OCI-LY1 (cell line): ENCODE results near the gene DEPP1.

Source experiments
- EZH2 ChIP-seq: fragments of 200-600 bp; sonication (generic), shearing (Covaris generic); IDR thresholded peaks from 2 replicates; pipeline ENCODE4 v1.8.0; 2017; ENCODE audit warnings: borderline replicate concordance, mixed run types, mild to moderate bottlenecking, antibody characterized with exemption, low read length, moderate library complexity, mixed read lengths
- TF ChIP-seq, protein P1 (sequence below): fragments of 200-600 bp; sonication (generic), shearing (Covaris generic); IDR thresholded peaks from 2 replicates; pipeline ENCODE4 v1.5.1; 2017; ENCODE audit warnings: mild to moderate bottlenecking, antibody characterized with exemption, low read length, moderate library complexity, mixed read lengths

GRCh38 chr10:44937196-44938005, 41.2 kb downstream of the DEPP1 start:
- TF ChIP-seq, protein P1, sequence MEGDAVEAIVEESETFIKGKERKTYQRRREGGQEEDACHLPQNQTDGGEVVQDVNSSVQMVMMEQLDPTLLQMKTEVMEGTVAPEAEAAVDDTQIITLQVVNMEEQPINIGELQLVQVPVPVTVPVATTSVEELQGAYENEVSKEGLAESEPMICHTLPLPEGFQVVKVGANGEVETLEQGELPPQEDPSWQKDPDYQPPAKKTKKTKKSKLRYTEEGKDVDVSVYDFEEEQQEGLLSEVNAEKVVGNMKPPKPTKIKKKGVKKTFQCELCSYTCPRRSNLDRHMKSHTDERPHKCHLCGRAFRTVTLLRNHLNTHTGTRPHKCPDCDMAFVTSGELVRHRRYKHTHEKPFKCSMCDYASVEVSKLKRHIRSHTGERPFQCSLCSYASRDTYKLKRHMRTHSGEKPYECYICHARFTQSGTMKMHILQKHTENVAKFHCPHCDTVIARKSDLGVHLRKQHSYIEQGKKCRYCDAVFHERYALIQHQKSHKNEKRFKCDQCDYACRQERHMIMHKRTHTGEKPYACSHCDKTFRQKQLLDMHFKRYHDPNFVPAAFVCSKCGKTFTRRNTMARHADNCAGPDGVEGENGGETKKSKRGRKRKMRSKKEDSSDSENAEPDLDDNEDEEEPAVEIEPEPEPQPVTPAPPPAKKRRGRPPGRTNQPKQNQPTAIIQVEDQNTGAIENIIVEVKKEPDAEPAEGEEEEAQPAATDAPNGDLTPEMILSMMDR = no peak
- no peak for TF ChIP-seq EZH2
